Caco-2 (cell line): ENCODE results near the gene ATAD2B. TPM values are rescaled to one million over a fixed set of nuclear protein-coding genes. Genes with fewer than 3 reads are reported as not detected.

Experiments
- BruUV-seq: library from RNA; stranded (reverse); fragments of 400-500 nt; replicated peaks from 2 replicates; lab custom pipeline; 2021; lab: Mats Ljungman, UMichigan
- CTCF ChIA-PET: fragments of 300-600 bp; sonication (Branson Sonifier 250); formaldehyde crosslinking; loops from one replicate; lab custom pipeline; 2022; ENCODE audit warnings: antibody characterized with exemption; lab: Charles Lee
- POLR2A ChIA-PET: fragments of 300-600 bp; sonication (Branson Sonifier 250); formaldehyde crosslinking; loops from one replicate; lab custom pipeline; 2022; ENCODE audit warnings: antibody characterized with exemption; lab: Charles Lee
- DNase-seq, 2 experiments: peaks; one replicate each; pipeline versions ENCODE4 v3.0.0 to v3.0.0-alpha.2; 2020 to 2022
- H3K27me3 ChIP-seq: replicated peaks from 2 replicates; pipeline ENCODE4 v1.6.0; 2011; ENCODE audit warnings: low read length; ENCODE audit not compliant: control insufficient read depth, insufficient read depth
- H3K36me3 ChIP-seq: 2 replicates; pipeline ENCODE4 v1.5.1; 2011; ENCODE audit warnings: low read length; ENCODE audit not compliant: control insufficient read depth, insufficient read depth
- H3K4me1 ChIP-seq: fragments of 250-450 bp; sonication (Bioruptor Pico); 2 replicates; pipeline ENCODE4 v1.5.1; 2020; ENCODE audit warnings: mild to moderate bottlenecking
- H3K4me3 ChIP-seq: 2 replicates; pipeline ENCODE4 v1.5.1; 2011; ENCODE audit warnings: low read depth, mild to moderate bottlenecking, control low read depth, low read length
- H3K9me3 ChIP-seq: fragments of 250-450 bp; sonication (Bioruptor Pico); 2 replicates; pipeline ENCODE4 v1.5.1; 2020; ENCODE audit warnings: mild to moderate bottlenecking, moderate library complexity
- H3K27ac Mint-ChIP-seq: one replicate; pipeline ENCODE4 v1.8.0; 2022; ENCODE audit warnings: mixed read lengths; ENCODE audit not compliant: unreplicated experiment
- H3K27me3 Mint-ChIP-seq: one replicate; pipeline ENCODE4 v1.8.0; 2022; ENCODE audit warnings: mixed read lengths; ENCODE audit not compliant: insufficient read depth, unreplicated experiment
- H3K36me3 Mint-ChIP-seq: one replicate; pipeline ENCODE4 v1.8.0; 2022; ENCODE audit warnings: mild to moderate bottlenecking, mixed read lengths; ENCODE audit not compliant: insufficient read depth, unreplicated experiment
- H3K4me1 Mint-ChIP-seq: one replicate; pipeline ENCODE4 v1.8.0; 2022; ENCODE audit warnings: low read depth, mixed read lengths; ENCODE audit not compliant: unreplicated experiment
- H3K4me3 Mint-ChIP-seq: one replicate; pipeline ENCODE4 v1.8.0; 2022; ENCODE audit warnings: mild to moderate bottlenecking, moderate library complexity, mixed read lengths; ENCODE audit not compliant: unreplicated experiment
- H3K9me3 Mint-ChIP-seq: one replicate; pipeline ENCODE4 v1.8.0; 2022; ENCODE audit warnings: mixed read lengths; ENCODE audit not compliant: unreplicated experiment
- CTCF ChIP-seq, 2 experiments: fragments of 200-600 bp in 1 of 2; IDR thresholded peaks; 1 replicate in 1 of 2; 2 replicates in 1 of 2; pipeline versions ENCODE4 v1.5.1 to v1.8.0; 2011 to 2022; ENCODE audit warnings: antibody characterized with exemption in 1 of 2, control low read depth in 1 of 2, inconsistent platforms in 1 of 2, low read depth in 1 of 2, low read length in 1 of 2, mild to moderate bottlenecking in 1 of 2, moderate library complexity in 1 of 2; ENCODE audit not compliant: insufficient read depth in 1 of 2, severe bottlenecking in 1 of 2, unreplicated experiment in 1 of 2
- intact Hi-C: fragments of 100-400 bp; cut with micrococcal nuclease; formaldehyde crosslinking; loops from one replicate; pipeline ENCODE4 v1.10.0; 2022; ENCODE audit not compliant: unreplicated experiment
- total RNA-seq: library from RNA; stranded (reverse); gene quantifications from 2 replicates; pipeline ENCODE4 v1.2.3, GENCODE V29; 2022

ATAD2B gene
- total RNA-seq, 1 experiment from 2014 or later = 32.1 TPM

DNA sequence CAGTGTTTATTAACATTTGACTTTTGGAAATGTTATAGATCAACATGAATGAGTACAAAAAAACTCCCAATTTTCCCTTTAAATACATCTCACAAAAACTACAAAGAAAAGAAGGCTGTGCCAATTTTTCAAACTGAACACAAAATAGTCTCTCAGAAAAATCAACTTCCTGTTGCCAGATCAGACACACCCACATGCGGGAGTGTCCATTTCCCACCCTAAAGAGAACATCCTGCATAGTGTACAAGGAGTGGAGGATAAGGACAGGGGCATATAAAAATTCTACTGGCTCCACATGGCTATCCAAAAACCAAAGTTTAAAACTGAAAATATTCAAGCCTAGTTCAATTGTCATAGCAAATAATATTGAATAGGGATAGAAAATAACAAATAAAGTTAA, 165.3 kb downstream of the ATAD2B start:
- H3K27me3 ChIP-seq = no peaks in the 10 kb centered on the region
- no TSS peak for BruUV-seq
- H3K36me3 ChIP-seq = no peaks in the 10 kb centered on the region
- TF ChIP-seq CTCF (IDR thresholded peaks at IDR 0.05; ENCODE audit: insufficient read depth in 1 of 2, low read depth in 1 of 2, low read length in 1 of 2, severe bottlenecking in 1 of 2, unreplicated experiment in 1 of 2) = no peak
- no peak overlapping the region for H3K4me3 Mint-ChIP-seq
- peaks cover 9% of the 10 kb centered on the region for H3K4me1 Mint-ChIP-seq
- H3K4me1 ChIP-seq = peaks cover 14% of the 10 kb centered on the region
- no peak for DNase-seq
- H3K27ac Mint-ChIP-seq = no peak overlapping the region
- no peaks in the 10 kb centered on the region for H3K27me3 Mint-ChIP-seq
- no peaks in the 10 kb centered on the region for H3K9me3 ChIP-seq
- H3K9me3 Mint-ChIP-seq = no peaks in the 10 kb centered on the region
- H3K4me3 ChIP-seq = no peak overlapping the region
- CTCF ChIA-PET = no interaction called here
- intact Hi-C loops = loop anchor here (5.0 kb wide), 1 partner anchor 124 kb away; no protein-coding TSS in a partner anchor
- POLR2A ChIA-PET = no interaction called here
- H3K36me3 Mint-ChIP-seq = peaks cover 8% of the 10 kb centered on the region

DNA sequence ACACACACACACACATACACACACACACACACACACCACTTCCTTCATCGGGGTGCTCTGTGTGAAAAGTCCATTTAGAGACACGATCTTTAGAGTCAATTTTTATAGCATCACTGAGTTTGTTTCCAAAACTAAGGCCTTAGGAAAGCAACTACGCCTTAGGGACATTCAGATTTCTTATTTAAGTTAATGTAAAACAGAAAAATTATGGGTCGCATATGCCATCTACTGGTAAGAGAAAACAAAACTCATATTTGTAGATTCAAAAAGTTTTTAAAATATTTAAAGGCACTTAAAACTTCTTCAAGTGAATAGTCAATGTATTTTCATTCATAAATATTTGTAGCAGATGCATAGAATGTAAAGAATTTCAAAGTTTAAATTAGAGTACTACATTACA, 166.2 kb downstream of the ATAD2B start:
- POLR2A ChIA-PET = no interaction called here
- Histone ChIP-seq H3K4me3 (no peak overlapping the region), H3K4me1 (peaks cover 14% of the 10 kb centered on the region), H3K9me3 (no peaks in the 10 kb centered on the region), H3K36me3 (no peaks in the 10 kb centered on the region), H3K27me3 (no peaks in the 10 kb centered on the region)
- H3K27me3 Mint-ChIP-seq = no peaks in the 10 kb centered on the region
- no peaks in the 10 kb centered on the region for H3K9me3 Mint-ChIP-seq
- peak; percentile 11 to 14 for TF ChIP-seq CTCF (IDR thresholded peaks at IDR 0.05; ENCODE audit: insufficient read depth in 1 of 2, low read depth in 1 of 2, low read length in 1 of 2, severe bottlenecking in 1 of 2, unreplicated experiment in 1 of 2)
- no peak overlapping the region for H3K4me3 Mint-ChIP-seq
- H3K27ac Mint-ChIP-seq = no peak overlapping the region
- DNase-seq = peak in 1 of 2 experiments; percentile 4
- intact Hi-C loops = loop anchor here (5.0 kb wide), 1 partner anchor 123 kb away; no protein-coding TSS in a partner anchor
- CTCF ChIA-PET = no interaction called here
- no TSS peak for BruUV-seq
- H3K4me1 Mint-ChIP-seq = peaks cover 9% of the 10 kb centered on the region
- H3K36me3 Mint-ChIP-seq = peaks cover 9% of the 10 kb centered on the region

DNA sequence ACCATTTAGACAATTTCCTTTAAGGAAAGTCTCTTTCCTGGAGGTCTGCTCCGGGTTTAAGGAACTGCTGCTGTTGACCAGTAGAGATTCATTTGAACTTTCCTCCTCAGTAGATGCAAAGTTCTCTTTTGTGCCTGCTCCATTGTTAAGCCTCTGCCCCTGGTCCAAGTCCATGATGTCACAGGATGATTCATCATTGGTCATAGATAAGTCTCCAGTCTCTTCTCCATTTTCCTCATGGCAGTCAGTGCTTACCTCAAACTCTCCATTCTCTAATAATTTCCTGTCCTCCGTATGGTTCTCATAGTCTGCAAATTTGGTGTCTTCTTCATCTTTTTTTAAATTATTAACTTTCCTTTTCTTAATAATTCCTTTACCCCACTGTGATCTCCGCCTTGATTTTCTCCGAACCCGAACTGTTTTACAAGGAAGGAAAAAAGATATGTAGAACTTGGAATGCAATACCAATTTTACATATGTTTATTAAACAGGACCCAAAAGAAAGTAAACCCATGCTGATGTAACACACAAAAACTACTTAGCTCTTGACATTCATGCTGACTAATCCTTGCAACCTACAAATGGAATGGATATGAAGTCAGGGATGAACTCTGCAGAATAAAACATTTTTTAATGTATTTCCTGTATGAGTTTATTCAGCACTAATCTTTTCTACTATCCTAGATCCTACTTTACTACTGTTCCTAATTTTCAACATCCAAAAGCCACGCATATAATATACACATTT, 169.1 kb downstream of the ATAD2B start:
- Histone ChIP-seq H3K27me3 (no peaks in the 10 kb centered on the region), H3K36me3 (no peaks in the 10 kb centered on the region), H3K4me1 (peaks cover 14% of the 10 kb centered on the region), H3K4me3 (no peak overlapping the region), H3K9me3 (no peaks in the 10 kb centered on the region)
- ChIA-PET POLR2A (no interaction called here), CTCF (no interaction called here)
- no peak for DNase-seq
- H3K27me3 Mint-ChIP-seq = no peaks in the 10 kb centered on the region
- H3K9me3 Mint-ChIP-seq = no peaks in the 10 kb centered on the region
- no peak for TF ChIP-seq CTCF (IDR thresholded peaks at IDR 0.05; ENCODE audit: insufficient read depth in 1 of 2, low read depth in 1 of 2, low read length in 1 of 2, severe bottlenecking in 1 of 2, unreplicated experiment in 1 of 2)
- intact Hi-C loops = no loop called here
- H3K27ac Mint-ChIP-seq = no peak overlapping the region
- no peak overlapping the region for H3K4me3 Mint-ChIP-seq
- H3K36me3 Mint-ChIP-seq = peaks cover 27% of the 10 kb centered on the region
- BruUV-seq = no TSS peak
- peaks cover 9% of the 10 kb centered on the region for H3K4me1 Mint-ChIP-seq
